GM21825 (cell line): ENCODE results near the gene SERPINA12.

ENCODE experiments used
- ATAC-seq: cut with Tn5 transposase; IDR thresholded peaks from one replicate; pipeline ENCODE4 v1.9.1; 2021; ENCODE audit warnings: mild to moderate bottlenecking, moderate library complexity; ENCODE audit not compliant: unreplicated experiment

Gene SERPINA12

GRCh38 chr14:94441531-94442205 lies 67.6 kb downstream of the SERPINA12 start:
- no peak for ATAC-seq

- no peak for ATAC-seq
Observed at GRCh38 chr14:94441130-94441529, 68.1 kb downstream of the SERPINA12 start.

DNA sequence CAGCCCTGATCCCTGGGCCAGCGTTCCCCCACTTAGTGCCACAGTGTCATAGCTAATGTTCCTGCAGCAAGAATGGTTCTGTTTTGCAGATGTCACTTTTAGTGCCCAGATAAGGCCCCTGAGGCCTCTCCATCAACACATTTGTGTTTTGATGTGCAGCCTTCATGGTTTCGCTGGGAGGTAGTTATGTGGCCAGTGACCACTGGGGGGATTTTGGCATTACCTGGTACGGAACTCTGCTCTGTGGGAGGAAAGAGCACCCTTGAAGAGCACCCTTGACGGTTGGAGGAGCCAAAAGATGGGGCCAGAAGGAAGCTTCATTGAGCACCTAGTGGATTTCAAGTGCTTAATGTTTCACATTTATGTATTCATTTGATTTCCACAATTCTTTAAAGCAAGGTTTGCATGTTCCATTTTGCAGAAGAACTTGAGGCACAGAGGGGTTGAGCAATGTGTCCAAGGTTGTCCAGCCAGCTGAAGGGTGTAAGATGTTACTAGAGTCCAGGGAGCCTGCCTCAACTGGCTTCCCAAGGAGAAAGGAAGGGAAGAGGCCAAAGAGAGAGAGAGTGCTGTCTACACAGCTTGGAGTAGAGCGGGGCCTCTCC lies 69.7 kb downstream of the SERPINA12 start:
- ATAC-seq = no peak
